Liver (tissue), 9 donors: ENCODE results near the gene ARMS2. TPM values are rescaled to one million over a fixed set of nuclear protein-coding genes. Genes with fewer than 3 reads are reported as not detected.

ENCODE experiments used
- DNase-seq: peaks from one replicate; pipeline ENCODE4 v3.0.0-alpha.2; 2017; ENCODE audit warnings: low spot score
- H3K27ac ChIP-seq, 2 donors: one replicate each; pipeline ENCODE4 v1.7.0; 2013; ENCODE audit warnings: inconsistent platforms in 2 of 2, low read length in 2 of 2, control low read depth in 1 of 2, low read depth in 1 of 2, mild to moderate bottlenecking in 1 of 2
- H3K27me3 ChIP-seq, 4 donors: one replicate each; pipeline versions ENCODE4 v1.6.1 to v1.7.0; 2013; ENCODE audit warnings: low read length in 3 of 4, inconsistent platforms in 1 of 4, mild to moderate bottlenecking in 1 of 4, moderate library complexity in 1 of 4; ENCODE audit not compliant: control insufficient read depth in 4 of 4, insufficient read depth in 4 of 4
- H3K36me3 ChIP-seq, 4 donors: one replicate each; pipeline versions ENCODE4 v1.6.1 to v1.7.0; 2013; ENCODE audit warnings: low read length in 3 of 4, mild to moderate bottlenecking in 3 of 4, low read depth in 1 of 4, moderate library complexity in 1 of 4; ENCODE audit not compliant: control insufficient read depth in 4 of 4, insufficient read depth in 3 of 4
- H3K4me1 ChIP-seq, 4 donors: one replicate each; pipeline versions ENCODE4 v1.6.1 to v1.7.0; 2013; ENCODE audit warnings: low read length in 3 of 4, mild to moderate bottlenecking in 3 of 4, moderate library complexity in 1 of 4; ENCODE audit not compliant: control insufficient read depth in 4 of 4, insufficient read depth in 4 of 4
- H3K4me3 ChIP-seq, 3 donors: one replicate each; pipeline versions ENCODE4 v1.6.1 to v1.7.0; 2013; ENCODE audit warnings: low read length in 3 of 3, control low read depth in 1 of 3, low read depth in 1 of 3, mild to moderate bottlenecking in 1 of 3
- H3K9ac ChIP-seq, 2 donors: one replicate each; pipeline ENCODE4 v1.7.0; 2013; ENCODE audit warnings: low read length in 2 of 2, mild to moderate bottlenecking in 2 of 2, moderate library complexity in 2 of 2, control low read depth in 1 of 2, low read depth in 1 of 2
- H3K9me3 ChIP-seq, 4 donors: one replicate each; pipeline versions ENCODE4 v1.6.1 to v1.7.0; 2013; ENCODE audit warnings: low read length in 3 of 4; ENCODE audit not compliant: control insufficient read depth in 4 of 4
- EGR1 ChIP-seq, 2 donors: IDR thresholded peaks; 2 replicates each; pipeline ENCODE4 v1.6.1; 2016 to 2018; ENCODE audit warnings: antibody characterized with exemption in 2 of 2, low read depth in 2 of 2
- FOXA1 ChIP-seq: IDR thresholded peaks from 2 replicates; pipeline ENCODE4 v1.6.1; 2016; ENCODE audit warnings: antibody characterized with exemption
- FOXA2 ChIP-seq: IDR thresholded peaks from 2 replicates; pipeline ENCODE4 v1.6.1; 2016; ENCODE audit warnings: antibody characterized with exemption
- GABPA ChIP-seq, 2 donors: IDR thresholded peaks in 1 of 2; conservative IDR thresholded peaks in 1 of 2; 2 replicates each; pipeline ENCODE4 v1.6.1; 2016; ENCODE audit warnings: antibody characterized with exemption in 2 of 2, mild to moderate bottlenecking in 1 of 2, moderate library complexity in 1 of 2
- HNF4A ChIP-seq, 2 donors: conservative IDR thresholded peaks; 2 replicates each; pipeline ENCODE4 v1.6.1; 2016; ENCODE audit warnings: antibody characterized with exemption in 2 of 2, mild to moderate bottlenecking in 2 of 2
- HNF4G ChIP-seq: IDR thresholded peaks from 2 replicates; pipeline ENCODE4 v1.6.1; 2016; ENCODE audit warnings: antibody characterized with exemption
- JUND ChIP-seq, 2 donors: IDR thresholded peaks; 2 replicates each; pipeline ENCODE4 v1.6.1; 2016; ENCODE audit warnings: antibody characterized with exemption in 2 of 2
- NR2F2 ChIP-seq: IDR thresholded peaks from 2 replicates; pipeline ENCODE4 v1.6.1; 2016; ENCODE audit warnings: antibody characterized with exemption
- RAD21 ChIP-seq, 2 donors: IDR thresholded peaks; 2 replicates each; pipeline ENCODE4 v1.6.1; 2016; ENCODE audit warnings: antibody characterized with exemption in 2 of 2, mild to moderate bottlenecking in 2 of 2
- RXRA ChIP-seq, 2 donors: IDR thresholded peaks; 2 replicates each; pipeline ENCODE4 v1.6.1; 2017 to 2018; ENCODE audit warnings: antibody characterized with exemption in 2 of 2, mild to moderate bottlenecking in 1 of 2
- SP1 ChIP-seq: IDR thresholded peaks from 2 replicates; pipeline ENCODE4 v1.6.1; 2018; ENCODE audit warnings: antibody characterized with exemption, mild to moderate bottlenecking
- YY1 ChIP-seq: IDR thresholded peaks from 2 replicates; pipeline ENCODE4 v1.6.1; 2016; ENCODE audit warnings: antibody characterized with exemption, mild to moderate bottlenecking
- WGBS: extraction: QIAGEN DNeasy Blood & Tissue Kit; methylation state at CpG from one replicate; pipeline ENCODE4 v1.1.7; 2013; 5-methylcytosine and 5-hydroxymethylcytosine counted together
- polyA plus RNA-seq, 2 donors: library from polyadenylated mRNA; stranded (reverse) in 1 of 2; unstranded in 1 of 2; fragments of 200-250 nt in 1 of 2; fragments of >200 nt in 1 of 2; fragmentation: Nextera tagmentation in 1 of 2; extraction: Ambion mirVana in 1 of 2; gene quantifications; one replicate each; pipeline versions ENCODE4 v1.2.1 to v1.2.3, GENCODE V29; 2013 to 2015
- total RNA-seq, 2 donors: library from RNA; depleted of rRNA; stranded (reverse); fragments of >200 nt; gene quantifications; one replicate each; pipeline ENCODE4 v1.2.3, GENCODE V29; 2014
- TF ChIP-seq, protein P1 (sequence below): IDR thresholded peaks from 2 replicates; pipeline ENCODE4 v1.6.1; 2016; ENCODE audit warnings: antibody characterized with exemption, mild to moderate bottlenecking
- TF ChIP-seq, protein P2 (sequence below): IDR thresholded peaks from 2 replicates; pipeline ENCODE4 v1.6.1; 2016; ENCODE audit warnings: antibody characterized with exemption
- TF ChIP-seq, protein P3 (sequence below): fragments of 150-350 bp; IDR thresholded peaks from 2 replicates; pipeline ENCODE4 v1.5.1; 2017; ENCODE audit warnings: improper control_type of control experiment, low read depth, low read length; ENCODE audit not compliant: missing input control
- TF ChIP-seq, protein P4 (sequence below): IDR thresholded peaks from 2 replicates; pipeline ENCODE4 v1.6.1; 2016; ENCODE audit warnings: antibody characterized with exemption
- donor health status: healthy.
- donor health status: healthy.
- donor health status: healthy.
- donor health status: healthy.
- donor health status: healthy.

Gene ARMS2
- total and polyA plus RNA-seq, 4 donors = 0.17 TPM; not detected in 3

DNA sequence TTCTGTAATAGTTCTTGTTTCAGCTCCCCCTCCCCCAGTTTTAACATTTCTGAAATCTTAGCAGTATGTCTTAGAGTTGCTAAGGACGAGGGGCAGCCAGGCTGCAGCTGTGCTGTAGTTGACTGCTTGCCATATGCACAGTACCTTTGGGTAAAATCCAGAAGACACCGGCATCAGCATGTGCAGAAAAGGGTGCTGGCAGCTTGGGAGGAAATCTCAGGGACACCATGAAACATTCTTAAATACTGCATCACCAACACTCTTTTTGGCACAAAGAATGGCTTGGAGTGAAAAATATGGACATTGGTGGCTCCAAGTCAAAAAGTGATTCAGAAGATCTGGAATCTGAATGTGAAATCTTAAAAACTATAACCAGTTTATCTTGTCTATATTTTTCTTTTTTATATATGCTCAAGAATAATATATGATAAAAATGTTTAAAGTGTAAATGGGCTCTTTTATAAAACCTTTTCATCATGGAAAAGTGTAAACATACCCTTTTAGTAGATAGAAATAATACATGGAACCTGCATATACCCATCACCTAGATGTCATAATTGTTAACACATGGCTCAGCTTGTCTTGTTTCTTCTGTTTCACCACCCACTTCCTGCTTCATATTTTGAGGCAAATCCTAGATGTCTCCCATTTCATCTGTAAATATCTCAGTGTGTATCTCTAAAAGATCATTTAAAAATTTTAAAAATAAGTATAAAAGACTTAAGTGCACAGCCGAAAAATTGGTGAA is 34.4 kb upstream of the ARMS2 start:
- no peak overlapping the region for H3K4me3 ChIP-seq
- H3K27ac ChIP-seq = no peak overlapping the region
- no peak overlapping the region for H3K9ac ChIP-seq
- TF ChIP-seq, protein P1, sequence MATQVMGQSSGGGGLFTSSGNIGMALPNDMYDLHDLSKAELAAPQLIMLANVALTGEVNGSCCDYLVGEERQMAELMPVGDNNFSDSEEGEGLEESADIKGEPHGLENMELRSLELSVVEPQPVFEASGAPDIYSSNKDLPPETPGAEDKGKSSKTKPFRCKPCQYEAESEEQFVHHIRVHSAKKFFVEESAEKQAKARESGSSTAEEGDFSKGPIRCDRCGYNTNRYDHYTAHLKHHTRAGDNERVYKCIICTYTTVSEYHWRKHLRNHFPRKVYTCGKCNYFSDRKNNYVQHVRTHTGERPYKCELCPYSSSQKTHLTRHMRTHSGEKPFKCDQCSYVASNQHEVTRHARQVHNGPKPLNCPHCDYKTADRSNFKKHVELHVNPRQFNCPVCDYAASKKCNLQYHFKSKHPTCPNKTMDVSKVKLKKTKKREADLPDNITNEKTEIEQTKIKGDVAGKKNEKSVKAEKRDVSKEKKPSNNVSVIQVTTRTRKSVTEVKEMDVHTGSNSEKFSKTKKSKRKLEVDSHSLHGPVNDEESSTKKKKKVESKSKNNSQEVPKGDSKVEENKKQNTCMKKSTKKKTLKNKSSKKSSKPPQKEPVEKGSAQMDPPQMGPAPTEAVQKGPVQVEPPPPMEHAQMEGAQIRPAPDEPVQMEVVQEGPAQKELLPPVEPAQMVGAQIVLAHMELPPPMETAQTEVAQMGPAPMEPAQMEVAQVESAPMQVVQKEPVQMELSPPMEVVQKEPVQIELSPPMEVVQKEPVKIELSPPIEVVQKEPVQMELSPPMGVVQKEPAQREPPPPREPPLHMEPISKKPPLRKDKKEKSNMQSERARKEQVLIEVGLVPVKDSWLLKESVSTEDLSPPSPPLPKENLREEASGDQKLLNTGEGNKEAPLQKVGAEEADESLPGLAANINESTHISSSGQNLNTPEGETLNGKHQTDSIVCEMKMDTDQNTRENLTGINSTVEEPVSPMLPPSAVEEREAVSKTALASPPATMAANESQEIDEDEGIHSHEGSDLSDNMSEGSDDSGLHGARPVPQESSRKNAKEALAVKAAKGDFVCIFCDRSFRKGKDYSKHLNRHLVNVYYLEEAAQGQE = no peak
- no peak for TF ChIP-seq HNF4A (conservative IDR thresholded peaks at IDR 0.05)
- TF ChIP-seq EGR1 (IDR thresholded peaks at IDR 0.05; ENCODE audit: low read depth in 2 of 2) = no peak
- no peak for TF ChIP-seq JUND (IDR thresholded peaks at IDR 0.05)
- no peak for TF ChIP-seq RAD21 (IDR thresholded peaks at IDR 0.05)
- no peak for TF ChIP-seq NR2F2
- TF ChIP-seq GABPA (IDR thresholded peaks at IDR 0.05 in 1 of 2, conservative IDR thresholded peaks at IDR 0.05 in 1 of 2) = no peak
- TF ChIP-seq, protein P2, sequence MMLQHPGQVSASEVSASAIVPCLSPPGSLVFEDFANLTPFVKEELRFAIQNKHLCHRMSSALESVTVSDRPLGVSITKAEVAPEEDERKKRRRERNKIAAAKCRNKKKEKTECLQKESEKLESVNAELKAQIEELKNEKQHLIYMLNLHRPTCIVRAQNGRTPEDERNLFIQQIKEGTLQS = no peak
- H3K36me3 ChIP-seq = peaks cover 3 to 13% (median 6%) of the 10 kb centered on the region in 4 donors
- WGBS = 91% methylated on average over 3 of the region's 3 CpGs
- H3K9me3 ChIP-seq = no peaks in the 10 kb centered on the region
- no peaks in the 10 kb centered on the region for H3K27me3 ChIP-seq
- DNase-seq = no peak
- no peaks in the 10 kb centered on the region for H3K4me1 ChIP-seq

DNA sequence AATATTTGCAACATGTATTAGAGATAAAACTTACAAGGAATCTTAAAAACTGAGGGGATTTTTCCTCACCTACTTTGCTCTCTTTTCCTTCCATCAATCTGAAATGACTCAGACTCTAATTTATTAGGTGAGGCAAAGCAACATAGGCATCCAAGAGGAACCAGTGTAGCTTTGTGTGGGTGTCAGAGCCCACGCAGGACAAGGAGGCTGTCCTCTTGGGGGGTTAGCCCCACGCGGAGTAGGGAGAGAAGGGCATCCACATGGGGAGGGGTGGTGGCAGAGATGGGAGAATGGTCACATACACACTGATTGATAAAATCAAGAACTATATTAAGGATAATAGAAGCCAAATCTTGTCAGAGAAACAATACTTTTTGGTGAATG is 33.8 kb upstream of the ARMS2 start:
- TF ChIP-seq GABPA (IDR thresholded peaks at IDR 0.05 in 1 of 2, conservative IDR thresholded peaks at IDR 0.05 in 1 of 2) (no peak), EGR1 (IDR thresholded peaks at IDR 0.05; ENCODE audit: low read depth in 2 of 2) (no peak), FOXA1 (no peak), FOXA2 (no peak), YY1 (no peak), HNF4G (no peak), JUND (IDR thresholded peaks at IDR 0.05) (no peak), NR2F2 (no peak), RXRA (IDR thresholded peaks at IDR 0.05) (no peak), SP1 (no peak), RAD21 (IDR thresholded peaks at IDR 0.05) (no peak)
- TF ChIP-seq, protein P3, sequence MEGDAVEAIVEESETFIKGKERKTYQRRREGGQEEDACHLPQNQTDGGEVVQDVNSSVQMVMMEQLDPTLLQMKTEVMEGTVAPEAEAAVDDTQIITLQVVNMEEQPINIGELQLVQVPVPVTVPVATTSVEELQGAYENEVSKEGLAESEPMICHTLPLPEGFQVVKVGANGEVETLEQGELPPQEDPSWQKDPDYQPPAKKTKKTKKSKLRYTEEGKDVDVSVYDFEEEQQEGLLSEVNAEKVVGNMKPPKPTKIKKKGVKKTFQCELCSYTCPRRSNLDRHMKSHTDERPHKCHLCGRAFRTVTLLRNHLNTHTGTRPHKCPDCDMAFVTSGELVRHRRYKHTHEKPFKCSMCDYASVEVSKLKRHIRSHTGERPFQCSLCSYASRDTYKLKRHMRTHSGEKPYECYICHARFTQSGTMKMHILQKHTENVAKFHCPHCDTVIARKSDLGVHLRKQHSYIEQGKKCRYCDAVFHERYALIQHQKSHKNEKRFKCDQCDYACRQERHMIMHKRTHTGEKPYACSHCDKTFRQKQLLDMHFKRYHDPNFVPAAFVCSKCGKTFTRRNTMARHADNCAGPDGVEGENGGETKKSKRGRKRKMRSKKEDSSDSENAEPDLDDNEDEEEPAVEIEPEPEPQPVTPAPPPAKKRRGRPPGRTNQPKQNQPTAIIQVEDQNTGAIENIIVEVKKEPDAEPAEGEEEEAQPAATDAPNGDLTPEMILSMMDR = no peak
- TF ChIP-seq, protein P4, sequence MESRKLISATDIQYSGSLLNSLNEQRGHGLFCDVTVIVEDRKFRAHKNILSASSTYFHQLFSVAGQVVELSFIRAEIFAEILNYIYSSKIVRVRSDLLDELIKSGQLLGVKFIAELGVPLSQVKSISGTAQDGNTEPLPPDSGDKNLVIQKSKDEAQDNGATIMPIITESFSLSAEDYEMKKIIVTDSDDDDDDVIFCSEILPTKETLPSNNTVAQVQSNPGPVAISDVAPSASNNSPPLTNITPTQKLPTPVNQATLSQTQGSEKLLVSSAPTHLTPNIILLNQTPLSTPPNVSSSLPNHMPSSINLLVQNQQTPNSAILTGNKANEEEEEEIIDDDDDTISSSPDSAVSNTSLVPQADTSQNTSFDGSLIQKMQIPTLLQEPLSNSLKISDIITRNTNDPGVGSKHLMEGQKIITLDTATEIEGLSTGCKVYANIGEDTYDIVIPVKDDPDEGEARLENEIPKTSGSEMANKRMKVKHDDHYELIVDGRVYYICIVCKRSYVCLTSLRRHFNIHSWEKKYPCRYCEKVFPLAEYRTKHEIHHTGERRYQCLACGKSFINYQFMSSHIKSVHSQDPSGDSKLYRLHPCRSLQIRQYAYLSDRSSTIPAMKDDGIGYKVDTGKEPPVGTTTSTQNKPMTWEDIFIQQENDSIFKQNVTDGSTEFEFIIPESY = no peak
- TF ChIP-seq, protein P2 = no peak
- TF ChIP-seq, protein P1 = no peak
- no peak for DNase-seq
- no peaks in the 10 kb centered on the region for H3K9me3 ChIP-seq
- no peaks in the 10 kb centered on the region for H3K4me1 ChIP-seq
- H3K27me3 ChIP-seq = no peaks in the 10 kb centered on the region
- WGBS = 95% methylated on average over 3 of the region's 3 CpGs
- no peak overlapping the region for H3K27ac ChIP-seq
- H3K9ac ChIP-seq = no peak overlapping the region
- no peak overlapping the region for H3K4me3 ChIP-seq
- H3K36me3 ChIP-seq = peaks cover 3 to 12% (median 6%) of the 10 kb centered on the region in 4 donors
